ENCODE measurements around the gene PHKG2.
A peak's percentile ranks its signal among the peaks of the same experiment; 100 is the strongest.

The PHKG2 gene

GRCh38 chr16:30737794-30738648 lies 10.2 kb upstream of the PHKG2 start:
- Histone ChIP-seq H3K4me1 (ENCODE audit: control insufficient read depth, insufficient read depth, low read length) (peaks cover 7% of the 10 kb centered on the region), H3K36me3 (ENCODE audit: control insufficient read depth, insufficient read depth, low read length) (peaks cover 45% of the 10 kb centered on the region), H3K27ac (ENCODE audit: low read depth, low read length) (no peak overlapping the region), H3K27me3 (ENCODE audit: control insufficient read depth, insufficient read depth, low read length) (no peaks in the 10 kb centered on the region), H3K4me3 (ENCODE audit: low read length) (no peak overlapping the region), H3K9ac (ENCODE audit: low read length) (no peak overlapping the region)

- Histone ChIP-seq H3K27ac (ENCODE audit: low read depth, low read length) (no peak overlapping the region), H3K9ac (ENCODE audit: low read length) (no peak overlapping the region), H3K36me3 (ENCODE audit: control insufficient read depth, insufficient read depth, low read length) (peaks cover 40% of the 10 kb centered on the region), H3K27me3 (ENCODE audit: control insufficient read depth, insufficient read depth, low read length) (no peaks in the 10 kb centered on the region), H3K4me3 (ENCODE audit: low read length) (no peak overlapping the region), H3K4me1 (ENCODE audit: control insufficient read depth, insufficient read depth, low read length) (peaks cover 7% of the 10 kb centered on the region)
Measured at GRCh38 chr16:30738984-30739951, 9.0 kb upstream of the PHKG2 start.

GRCh38 chr16:30740364-30741251 lies 7.6 kb upstream of the PHKG2 start:
- H3K9ac ChIP-seq (ENCODE audit: low read length), result no peak overlapping the region
- H3K27ac ChIP-seq (ENCODE audit: low read depth, low read length), result peak overlapping the region; percentile 34
- H3K4me3 ChIP-seq (ENCODE audit: low read length), result peak overlapping the region; percentile 33
- H3K27me3 ChIP-seq (ENCODE audit: control insufficient read depth, insufficient read depth, low read length), result no peaks in the 10 kb centered on the region
- H3K36me3 ChIP-seq (ENCODE audit: control insufficient read depth, insufficient read depth, low read length), result peaks cover 37% of the 10 kb centered on the region
- H3K4me1 ChIP-seq (ENCODE audit: control insufficient read depth, insufficient read depth, low read length), result peaks cover 7% of the 10 kb centered on the region

GRCh38 chr16:30741461-30741914 lies 6.7 kb upstream of the PHKG2 start:
- Histone ChIP-seq H3K27ac (ENCODE audit: low read depth, low read length) (no peak overlapping the region), H3K4me3 (ENCODE audit: low read length) (no peak overlapping the region), H3K27me3 (ENCODE audit: control insufficient read depth, insufficient read depth, low read length) (no peaks in the 10 kb centered on the region), H3K9ac (ENCODE audit: low read length) (no peak overlapping the region), H3K36me3 (ENCODE audit: control insufficient read depth, insufficient read depth, low read length) (peaks cover 28% of the 10 kb centered on the region), H3K4me1 (ENCODE audit: control insufficient read depth, insufficient read depth, low read length) (peaks cover 7% of the 10 kb centered on the region)

- H3K9ac ChIP-seq (ENCODE audit: low read length), result no peak overlapping the region
- H3K27ac ChIP-seq (ENCODE audit: low read depth, low read length), result peak overlapping the region; percentile 16
- H3K4me1 ChIP-seq (ENCODE audit: control insufficient read depth, insufficient read depth, low read length), result peaks cover 7% of the 10 kb centered on the region
- no peaks in the 10 kb centered on the region for H3K27me3 ChIP-seq (ENCODE audit: control insufficient read depth, insufficient read depth, low read length)
- H3K36me3 ChIP-seq (ENCODE audit: control insufficient read depth, insufficient read depth, low read length), result peaks cover 8% of the 10 kb centered on the region
- no peak overlapping the region for H3K4me3 ChIP-seq (ENCODE audit: low read length)
Measured at GRCh38 chr16:30743716-30744115, 4.5 kb upstream of the PHKG2 start.

GRCh38 chr16:30744183-30744582 lies 4.0 kb upstream of the PHKG2 start:
- Histone ChIP-seq H3K36me3 (ENCODE audit: control insufficient read depth, insufficient read depth, low read length) (peaks cover 6% of the 10 kb centered on the region), H3K4me3 (ENCODE audit: low read length) (no peak overlapping the region), H3K9ac (ENCODE audit: low read length) (no peak overlapping the region), H3K27ac (ENCODE audit: low read depth, low read length) (peak overlapping the region; percentile 16), H3K27me3 (ENCODE audit: control insufficient read depth, insufficient read depth, low read length) (no peaks in the 10 kb centered on the region), H3K4me1 (ENCODE audit: control insufficient read depth, insufficient read depth, low read length) (peaks cover 7% of the 10 kb centered on the region)

GRCh38 chr16:30745082-30745481 lies 3.1 kb upstream of the PHKG2 start:
- Histone ChIP-seq H3K4me3 (ENCODE audit: low read length) (no peak overlapping the region), H3K4me1 (ENCODE audit: control insufficient read depth, insufficient read depth, low read length) (peaks cover 7% of the 10 kb centered on the region), H3K27me3 (ENCODE audit: control insufficient read depth, insufficient read depth, low read length) (no peaks in the 10 kb centered on the region), H3K9ac (ENCODE audit: low read length) (no peak overlapping the region), H3K27ac (ENCODE audit: low read depth, low read length) (no peak overlapping the region), H3K36me3 (ENCODE audit: control insufficient read depth, insufficient read depth, low read length) (peaks cover 6% of the 10 kb centered on the region)

GRCh38 chr16:30746638-30747175 lies 1.5 kb upstream of the PHKG2 start:
- H3K4me1 ChIP-seq (ENCODE audit: control insufficient read depth, insufficient read depth, low read length), result no peaks in the 10 kb centered on the region
- H3K4me3 ChIP-seq (ENCODE audit: low read length), result no peak overlapping the region
- no peak overlapping the region for H3K9ac ChIP-seq (ENCODE audit: low read length)
- H3K27ac ChIP-seq (ENCODE audit: low read depth, low read length), result peak overlapping the region; percentile 19
- no peaks in the 10 kb centered on the region for H3K27me3 ChIP-seq (ENCODE audit: control insufficient read depth, insufficient read depth, low read length)
- H3K36me3 ChIP-seq (ENCODE audit: control insufficient read depth, insufficient read depth, low read length), result peaks cover 9% of the 10 kb centered on the region

- Histone ChIP-seq H3K27ac (ENCODE audit: low read depth, low read length) (peak overlapping the region; percentile 77), H3K9ac (ENCODE audit: low read length) (peak overlapping the region; percentile 70), H3K27me3 (ENCODE audit: control insufficient read depth, insufficient read depth, low read length) (no peaks in the 10 kb centered on the region), H3K4me1 (ENCODE audit: control insufficient read depth, insufficient read depth, low read length) (no peaks in the 10 kb centered on the region), H3K36me3 (ENCODE audit: control insufficient read depth, insufficient read depth, low read length) (peaks cover 9% of the 10 kb centered on the region), H3K4me3 (ENCODE audit: low read length) (peak overlapping the region; percentile 83)
Measured at GRCh38 chr16:30747331-30747730, 894 bp upstream of the PHKG2 start.

- Histone ChIP-seq H3K4me1 (ENCODE audit: control insufficient read depth, insufficient read depth, low read length) (no peaks in the 10 kb centered on the region), H3K27me3 (ENCODE audit: control insufficient read depth, insufficient read depth, low read length) (no peaks in the 10 kb centered on the region), H3K36me3 (ENCODE audit: control insufficient read depth, insufficient read depth, low read length) (peaks cover 9% of the 10 kb centered on the region), H3K9ac (ENCODE audit: low read length) (peak overlapping the region; percentile 39), H3K27ac (ENCODE audit: low read depth, low read length) (peak overlapping the region; percentile 50), H3K4me3 (ENCODE audit: low read length) (peak overlapping the region; percentile 85)
Measured at GRCh38 chr16:30748634-30749445, 615 bp downstream of the PHKG2 start.

GRCh38 chr16:30750201-30750600 lies 2.0 kb downstream of the PHKG2 start:
- Histone ChIP-seq H3K4me1 (ENCODE audit: control insufficient read depth, insufficient read depth, low read length) (no peaks in the 10 kb centered on the region), H3K9ac (ENCODE audit: low read length) (no peak overlapping the region), H3K4me3 (ENCODE audit: low read length) (no peak overlapping the region), H3K27me3 (ENCODE audit: control insufficient read depth, insufficient read depth, low read length) (no peaks in the 10 kb centered on the region), H3K36me3 (ENCODE audit: control insufficient read depth, insufficient read depth, low read length) (peaks cover 8% of the 10 kb centered on the region), H3K27ac (ENCODE audit: low read depth, low read length) (no peak overlapping the region)
